Measurements from ENCODE around the gene SLX1B. TPM values are rescaled to one million over a fixed set of nuclear protein-coding genes. Genes with fewer than 3 reads are reported as not detected.

SLX1B gene
- polyA plus RNA-seq, 10 donors = 0.44 to 10.7 (median 5.1) TPM; not detected in 1

Other genes starting within 250 kb of the SLX1B start
- gene NPIPB11, start 47.8 kb upstream of the SLX1B start, polyA plus RNA-seq (ENCODE audit: insufficient read length in 10 of 10) = 1 to 10 TPM in 4 of 10 donors, under 1 TPM in 6; 0.23 to 2.3 (median 0.97) TPM
- 1 to 10 TPM; 2.0 to 6.4 (median 4.2) TPM for gene BOLA2, start 182 bp upstream of the SLX1B start, polyA plus RNA-seq (ENCODE audit: insufficient read length in 10 of 10)
- gene SULT1A4, start 5.4 kb downstream of the SLX1B start, polyA plus RNA-seq (ENCODE audit: insufficient read length in 10 of 10) = 10 to 100 TPM in 1 of 10 donors, 1 to 10 TPM in 9; 4.3 to 11.9 (median 6.7) TPM
- gene NPIPB12, start 51.9 kb downstream of the SLX1B start, polyA plus RNA-seq (ENCODE audit: insufficient read length in 10 of 10) = 10 to 100 TPM in 9 of 10 donors, 1 to 10 TPM in 1; 9.5 to 58.5 (median 20.7) TPM
- gene SPN, start 208.7 kb downstream of the SLX1B start, polyA plus RNA-seq (ENCODE audit: insufficient read length in 10 of 10) = 1 to 10 TPM in 6 of 10 donors, under 1 TPM in 4; 0.51 to 5.1 (median 1.2) TPM
- 10 to 100 TPM; 47.6 to 64.3 (median 57.5) TPM for gene QPRT, start 224.6 kb downstream of the SLX1B start, polyA plus RNA-seq (ENCODE audit: insufficient read length in 10 of 10)

Measured in muscle of back (tissue), 10 donors.